Activated T-cell treated with anti-CD3 and anti-CD28 coated beads for 48 hours (primary cell): Measurements from ENCODE around the gene VCL.
"Not testable (repeated sequence)": the region's sequence is repeated elsewhere in the genome, so short reads cannot be mapped to it uniquely, and the experiment has no call there.

Experiments
- DNase-seq: peaks from one replicate; pipeline ENCODE4 v3.0.0-alpha.2; 2020; ENCODE audit warnings: low read depth

Gene VCL

GRCh38 chr10:73971636-73972354, 26.1 kb upstream of the VCL start:
- DNase-seq = no peak

GRCh38 chr10:73973427-73973826, 24.5 kb upstream of the VCL start:
- DNase-seq = no peak

GRCh38 chr10:73974309-73974946, 23.5 kb upstream of the VCL start:
- DNase-seq = no peak

- no peak for DNase-seq
Observed at GRCh38 chr10:73975388-73975787, 22.5 kb upstream of the VCL start.

GRCh38 chr10:73979141-73979808, 18.6 kb upstream of the VCL start:
- no peak for DNase-seq

GRCh38 chr10:73979809-73980433, 18.0 kb upstream of the VCL start:
- no peak for DNase-seq

GRCh38 chr10:73981812-73982211, 16.1 kb upstream of the VCL start:
- DNase-seq = no peak

- DNase-seq = no peak
Observed at GRCh38 chr10:73983096-73984047, 14.5 kb upstream of the VCL start.

- no peak for DNase-seq
Observed at GRCh38 chr10:73989594-73990150, 8.2 kb upstream of the VCL start.

GRCh38 chr10:73991203-73991883, 6.6 kb upstream of the VCL start:
- DNase-seq = no peak

- peak; percentile 55 for DNase-seq
Observed at GRCh38 chr10:73991884-73992245, 6.1 kb upstream of the VCL start.

- DNase-seq = no peak
Observed at GRCh38 chr10:73992899-73993788, 4.8 kb upstream of the VCL start.

- no peak for DNase-seq
Observed at GRCh38 chr10:73995035-73995358, 2.9 kb upstream of the VCL start.

GRCh38 chr10:73997461-73997786, 492 bp upstream of the VCL start:
- no peak for DNase-seq

GRCh38 chr10:73998623-73998928, 660 bp downstream of the VCL start:
- no peak for DNase-seq

- no peak for DNase-seq
Observed at GRCh38 chr10:73998929-73999691, 1.2 kb downstream of the VCL start.

GRCh38 chr10:73999703-74000102, 1.8 kb downstream of the VCL start:
- DNase-seq = no peak

GRCh38 chr10:74000244-74000643, 2.3 kb downstream of the VCL start:
- DNase-seq = not testable (repeated sequence)

- DNase-seq = no peak
Observed at GRCh38 chr10:74000892-74001669, 3.2 kb downstream of the VCL start.
